GM20431 (cell line): Measurements from ENCODE around the gene MOB3B.

ENCODE experiments used
- in situ Hi-C: fragments of 300-500 bp; cut with MseI, MboI; formaldehyde crosslinking; loops from one replicate; pipeline ENCODE4 v1.15.0; 2020; ENCODE audit warnings: low sequenced_read_pairs; ENCODE audit not compliant: unreplicated experiment

MOB3B gene

GRCh38 chr9:27542508-27542907 lies 12.9 kb upstream of the MOB3B start:
- in situ Hi-C loops, result no loop called here

DNA sequence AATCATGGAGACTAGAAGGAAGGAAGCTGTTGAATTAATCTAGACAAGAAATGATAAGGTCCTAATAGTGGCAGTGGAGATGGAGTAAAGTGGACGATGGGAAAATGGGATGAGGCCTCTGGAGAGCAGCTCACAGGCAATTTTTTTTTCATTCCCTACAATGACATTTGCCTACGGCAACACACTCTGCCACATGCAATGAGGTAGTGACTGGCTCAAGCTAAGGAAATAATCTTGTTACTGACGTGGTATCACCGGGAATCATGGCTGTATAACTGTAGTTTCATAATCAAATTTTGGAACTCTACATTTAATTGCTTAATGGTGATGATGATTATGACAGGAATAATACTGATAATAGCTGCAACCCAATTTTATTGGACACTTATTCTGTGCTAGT lies 12.1 kb upstream of the MOB3B start:
- in situ Hi-C loops, result no loop called here

GRCh38 chr9:27540502-27540901 lies 10.9 kb upstream of the MOB3B start:
- in situ Hi-C loops, result no loop called here

GRCh38 chr9:27539479-27540441 lies 10.1 kb upstream of the MOB3B start:
- in situ Hi-C loops, result no loop called here

- in situ Hi-C loops, result no loop called here
Observed at GRCh38 chr9:27538647-27539046, 9.0 kb upstream of the MOB3B start.

DNA sequence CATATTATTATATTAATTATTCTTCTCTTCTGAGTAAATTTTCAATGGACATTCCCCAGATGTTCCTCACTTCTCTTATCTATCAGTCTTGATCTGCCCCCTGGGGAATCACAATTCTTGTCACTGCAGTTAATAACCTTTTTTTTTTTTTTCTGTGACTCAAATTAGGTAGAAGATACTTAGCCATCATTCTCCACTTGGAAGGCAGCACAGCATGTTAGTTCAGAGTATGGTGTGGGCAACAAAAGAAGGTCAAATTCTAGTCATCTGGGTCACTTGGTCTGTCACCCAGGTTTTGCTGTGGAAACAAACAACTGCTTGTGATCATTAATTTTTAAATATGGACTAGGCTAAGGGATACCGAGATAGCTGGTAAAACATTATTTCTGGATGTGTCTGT lies 8.1 kb upstream of the MOB3B start:
- in situ Hi-C loops, result no loop called here

DNA sequence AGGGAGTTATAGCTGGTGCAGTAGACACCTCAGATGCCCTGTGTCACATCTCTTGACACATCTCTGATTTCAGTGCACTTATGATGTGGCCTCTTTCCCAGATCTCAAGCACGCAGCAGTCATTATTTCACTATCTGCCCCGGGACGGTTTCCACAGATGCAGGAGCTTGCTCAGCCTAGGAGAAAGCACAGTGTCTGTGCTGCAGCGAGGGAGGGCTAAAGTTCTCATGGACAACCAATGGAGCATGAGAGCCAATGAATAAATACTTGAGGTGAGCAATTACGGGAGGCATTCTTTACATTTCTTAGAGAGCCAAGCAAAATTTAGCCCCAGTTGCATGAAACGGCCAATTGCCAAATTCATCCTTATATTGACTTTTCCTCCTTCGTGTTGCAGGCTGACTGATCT lies 7.4 kb upstream of the MOB3B start:
- in situ Hi-C loops, result no loop called here

DNA sequence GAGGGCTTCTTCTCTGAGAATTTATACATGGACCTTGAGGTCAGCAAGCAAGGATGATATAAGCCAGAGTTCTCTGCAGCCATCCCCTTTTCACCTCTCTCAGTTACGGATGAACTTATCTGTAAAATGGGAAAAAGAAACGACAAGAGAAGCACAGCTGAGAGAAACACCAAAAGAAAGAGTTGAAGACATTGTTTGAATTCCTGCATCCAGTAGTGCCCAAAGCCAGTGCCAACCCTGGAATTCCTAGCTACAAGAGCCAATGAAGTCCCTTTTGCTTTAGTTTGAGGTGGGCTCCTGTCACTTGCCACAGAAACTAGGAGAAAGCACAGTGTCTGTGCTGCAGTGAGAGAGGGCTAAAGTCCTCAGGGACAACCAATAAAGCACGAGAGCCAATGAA lies 6.6 kb upstream of the MOB3B start:
- in situ Hi-C loops, result no loop called here

DNA sequence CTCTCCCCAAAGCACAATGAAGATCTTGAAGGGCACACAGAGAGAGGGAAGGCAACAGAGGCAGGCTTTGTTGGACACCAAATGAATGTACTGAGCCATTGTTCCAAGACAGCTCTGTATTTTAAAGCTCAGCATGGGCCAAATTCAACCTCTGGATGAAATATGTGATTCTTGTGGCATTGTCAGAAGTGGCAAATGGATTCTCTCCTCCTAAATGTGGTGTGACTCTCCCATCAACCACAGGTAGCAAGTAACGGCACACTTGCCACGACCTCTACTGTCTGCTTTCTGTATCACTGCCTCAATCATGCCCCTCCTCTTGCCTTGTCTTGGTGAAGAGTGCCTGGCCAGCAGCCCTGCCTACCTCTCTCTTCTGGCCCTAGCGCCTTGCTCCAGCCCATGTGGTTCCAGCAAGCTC lies 6.1 kb upstream of the MOB3B start:
- in situ Hi-C loops, result no loop called here

- in situ Hi-C loops, result no loop called here
Observed at GRCh38 chr9:27534658-27535209, 5.1 kb upstream of the MOB3B start.

DNA sequence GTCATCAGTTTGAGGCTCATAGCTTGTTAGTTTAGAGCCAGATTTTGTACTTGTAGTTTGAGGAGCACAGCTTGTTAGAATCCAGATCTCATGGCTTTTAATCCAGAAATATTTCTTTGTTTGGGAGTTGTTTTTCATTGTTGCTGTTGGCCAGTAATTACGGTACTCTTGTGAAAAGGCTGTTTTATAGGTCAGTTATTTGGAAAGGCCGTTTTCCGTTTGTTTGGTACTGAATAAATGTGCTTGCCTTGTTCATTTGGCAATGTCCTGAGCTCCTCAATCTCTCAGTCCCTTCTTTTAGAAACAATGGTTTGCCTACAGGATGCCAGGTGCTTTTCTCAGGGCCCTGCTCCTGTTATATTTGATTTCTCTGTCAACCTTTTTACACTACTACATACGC lies 4.5 kb upstream of the MOB3B start:
- in situ Hi-C loops, result no loop called here

- in situ Hi-C loops, result no loop called here
Observed at GRCh38 chr9:27533311-27533710, 3.7 kb upstream of the MOB3B start.

GRCh38 chr9:27532046-27532445 lies 2.4 kb upstream of the MOB3B start:
- in situ Hi-C loops, result no loop called here

DNA sequence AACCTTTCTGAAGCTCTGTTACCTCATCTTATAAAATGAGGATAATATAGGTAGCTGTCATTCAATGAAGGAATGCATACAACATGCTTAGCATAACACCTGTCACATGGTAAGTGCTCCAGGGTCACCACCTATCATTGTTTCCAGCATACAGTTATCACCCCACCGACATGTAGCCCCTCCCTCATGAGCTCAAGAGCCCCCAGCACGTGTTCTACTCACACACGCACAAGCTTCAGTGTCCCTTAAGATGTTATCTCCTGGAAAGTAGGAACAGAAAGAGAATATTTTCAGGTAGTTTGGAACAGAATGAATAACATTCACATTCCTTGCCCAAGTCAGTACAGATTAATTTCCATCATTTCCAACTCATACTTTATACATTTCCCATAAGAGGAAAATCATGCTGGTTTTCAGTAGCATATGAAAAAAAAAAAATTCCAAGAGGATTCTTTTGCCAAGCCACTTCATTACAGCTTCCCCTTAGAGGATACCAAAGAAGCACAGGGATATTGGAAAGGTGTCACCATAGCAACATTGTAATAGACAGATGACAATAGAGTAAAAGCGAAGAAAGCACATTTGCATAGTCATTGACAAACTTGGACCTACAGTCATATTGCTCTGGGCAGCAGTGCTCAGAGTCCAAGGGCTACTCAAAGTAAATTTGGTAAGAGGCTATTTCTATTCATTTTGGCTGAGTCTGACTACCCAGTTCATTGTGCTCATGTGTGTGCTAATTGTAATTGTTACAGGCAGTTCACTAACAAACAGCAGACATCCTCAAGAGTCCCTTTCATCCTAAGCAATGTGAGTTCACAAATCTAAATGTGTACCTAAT lies 1.5 kb upstream of the MOB3B start:
- in situ Hi-C loops, result no loop called here

- in situ Hi-C loops, result loop anchor here (10.0 kb wide), 1 partner anchor 194 kb away; no protein-coding TSS in a partner anchor
Observed at GRCh38 chr9:27528886-27529315, 713 bp downstream of the MOB3B start.

GRCh38 chr9:27528076-27528885 lies 1.3 kb downstream of the MOB3B start:
- in situ Hi-C loops, result loop anchor here (10.0 kb wide), 1 partner anchor 193 kb away; no protein-coding TSS in a partner anchor

DNA sequence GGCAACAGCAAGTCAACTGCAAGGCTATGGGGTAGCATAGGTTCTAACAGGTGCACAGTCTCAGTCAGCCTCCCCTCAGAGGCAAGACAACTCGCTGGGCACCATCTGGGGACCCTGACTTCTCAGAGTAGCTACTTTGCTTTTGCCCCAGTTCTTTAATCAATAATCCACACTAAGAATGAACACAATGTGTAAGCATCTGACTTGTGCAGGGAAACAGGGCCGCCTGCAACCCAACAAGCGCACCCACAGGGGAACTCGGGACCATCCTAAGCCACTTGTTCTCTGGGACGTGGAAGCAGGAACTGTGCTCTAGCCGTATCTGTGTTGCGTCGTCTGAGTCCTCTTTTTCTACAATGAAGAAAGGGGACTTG lies 1.9 kb downstream of the MOB3B start:
- in situ Hi-C loops, result loop anchor here (10.0 kb wide), 1 partner anchor 193 kb away; no protein-coding TSS in a partner anchor

- in situ Hi-C loops, result loop anchor here (10.0 kb wide), 1 partner anchor 189 kb away; no protein-coding TSS in a partner anchor
Observed at GRCh38 chr9:27524236-27524635, 5.4 kb downstream of the MOB3B start, which contains the start of gene IFNK. Gene IFNK (plus strand): TSS chr9:27524290. CDS start chr9:27524337, 47 bp downstream.

- in situ Hi-C loops, result loop anchor here (10.0 kb wide), 1 partner anchor 188 kb away; no protein-coding TSS in a partner anchor
Observed at GRCh38 chr9:27523141-27523540, 6.5 kb downstream of the MOB3B start.
